Measurements from ENCODE around the gene NUF2. TPM values are rescaled to one million over a fixed set of nuclear protein-coding genes. Genes with fewer than 3 reads are reported as not detected.

Gene NUF2
- total RNA-seq, 4 donors from 2014 or later: 0.95 to 2.3 TPM; not detected in 2

DNA sequence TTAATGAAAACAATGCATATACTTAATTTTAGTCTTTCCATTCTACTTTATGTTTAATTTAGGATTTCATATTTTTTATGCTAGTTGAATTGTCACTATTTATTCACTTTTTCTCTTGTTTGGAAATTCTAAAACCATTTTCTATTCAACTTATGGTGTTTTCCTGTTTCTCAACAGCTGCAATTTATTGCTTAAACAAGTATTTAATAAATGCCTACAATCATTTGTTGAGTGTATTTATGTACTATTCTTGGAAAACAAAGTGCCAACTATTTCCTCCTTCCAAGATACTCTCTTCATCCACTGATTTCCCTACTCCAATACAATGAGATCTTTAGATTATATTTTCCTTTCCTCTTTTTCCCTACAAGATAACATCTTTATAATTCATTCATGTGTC, 65.4 kb downstream of the NUF2 start:
- TF ChIP-seq, protein P1, sequence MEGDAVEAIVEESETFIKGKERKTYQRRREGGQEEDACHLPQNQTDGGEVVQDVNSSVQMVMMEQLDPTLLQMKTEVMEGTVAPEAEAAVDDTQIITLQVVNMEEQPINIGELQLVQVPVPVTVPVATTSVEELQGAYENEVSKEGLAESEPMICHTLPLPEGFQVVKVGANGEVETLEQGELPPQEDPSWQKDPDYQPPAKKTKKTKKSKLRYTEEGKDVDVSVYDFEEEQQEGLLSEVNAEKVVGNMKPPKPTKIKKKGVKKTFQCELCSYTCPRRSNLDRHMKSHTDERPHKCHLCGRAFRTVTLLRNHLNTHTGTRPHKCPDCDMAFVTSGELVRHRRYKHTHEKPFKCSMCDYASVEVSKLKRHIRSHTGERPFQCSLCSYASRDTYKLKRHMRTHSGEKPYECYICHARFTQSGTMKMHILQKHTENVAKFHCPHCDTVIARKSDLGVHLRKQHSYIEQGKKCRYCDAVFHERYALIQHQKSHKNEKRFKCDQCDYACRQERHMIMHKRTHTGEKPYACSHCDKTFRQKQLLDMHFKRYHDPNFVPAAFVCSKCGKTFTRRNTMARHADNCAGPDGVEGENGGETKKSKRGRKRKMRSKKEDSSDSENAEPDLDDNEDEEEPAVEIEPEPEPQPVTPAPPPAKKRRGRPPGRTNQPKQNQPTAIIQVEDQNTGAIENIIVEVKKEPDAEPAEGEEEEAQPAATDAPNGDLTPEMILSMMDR (IDR thresholded peaks at IDR 0.05): no peak
- ATAC-seq (ENCODE audit: low FRiP score) (no peak), DNase-seq (ENCODE audit: low spot score) (no peak)

DNA sequence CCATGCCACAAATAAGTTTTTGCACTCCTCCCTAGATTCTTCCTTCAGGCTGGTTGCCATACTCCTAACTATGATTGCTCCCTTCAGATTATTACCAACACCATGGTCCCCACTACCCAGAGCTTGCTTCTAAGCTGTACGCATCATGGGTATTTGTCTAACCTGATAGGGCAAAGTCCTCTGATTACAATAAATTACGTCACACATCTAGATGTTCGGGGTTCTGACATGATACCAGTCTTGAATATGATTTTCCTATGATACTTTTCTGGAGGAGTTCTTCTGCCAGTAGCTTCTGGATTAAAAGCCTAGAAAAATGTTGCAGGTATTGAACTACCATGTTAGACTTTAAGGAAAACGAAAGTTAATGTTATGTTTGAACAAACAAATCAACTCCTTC, 67.2 kb downstream of the NUF2 start:
- DNase-seq (ENCODE audit: low spot score): no peak
- ATAC-seq (ENCODE audit: low FRiP score): no peak
- TF ChIP-seq, protein P1 (IDR thresholded peaks at IDR 0.05): no peak

DNA sequence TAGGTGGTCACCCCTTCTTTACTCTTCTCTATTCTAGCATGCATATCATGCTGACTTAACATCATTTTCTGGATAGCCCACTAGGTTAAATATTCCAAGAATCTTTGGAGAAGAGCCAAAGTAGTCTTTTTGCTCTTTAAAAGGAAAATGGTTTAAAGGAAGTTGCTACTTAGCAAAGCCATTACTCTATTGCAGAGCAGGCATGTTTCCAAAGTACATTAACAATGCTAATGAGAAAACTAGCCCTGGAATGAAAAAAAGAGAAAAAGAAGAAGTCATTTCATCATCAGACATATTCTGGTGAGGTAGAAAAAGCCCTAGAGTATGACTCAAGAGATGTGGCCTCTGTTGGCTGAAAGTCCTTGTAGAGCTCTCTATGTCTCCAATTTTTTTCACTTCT, 74.0 kb downstream of the NUF2 start:
- TF ChIP-seq, protein P1 (IDR thresholded peaks at IDR 0.05): no peak
- no peak for ATAC-seq (ENCODE audit: low FRiP score)
- DNase-seq (ENCODE audit: low spot score): no peak

DNA sequence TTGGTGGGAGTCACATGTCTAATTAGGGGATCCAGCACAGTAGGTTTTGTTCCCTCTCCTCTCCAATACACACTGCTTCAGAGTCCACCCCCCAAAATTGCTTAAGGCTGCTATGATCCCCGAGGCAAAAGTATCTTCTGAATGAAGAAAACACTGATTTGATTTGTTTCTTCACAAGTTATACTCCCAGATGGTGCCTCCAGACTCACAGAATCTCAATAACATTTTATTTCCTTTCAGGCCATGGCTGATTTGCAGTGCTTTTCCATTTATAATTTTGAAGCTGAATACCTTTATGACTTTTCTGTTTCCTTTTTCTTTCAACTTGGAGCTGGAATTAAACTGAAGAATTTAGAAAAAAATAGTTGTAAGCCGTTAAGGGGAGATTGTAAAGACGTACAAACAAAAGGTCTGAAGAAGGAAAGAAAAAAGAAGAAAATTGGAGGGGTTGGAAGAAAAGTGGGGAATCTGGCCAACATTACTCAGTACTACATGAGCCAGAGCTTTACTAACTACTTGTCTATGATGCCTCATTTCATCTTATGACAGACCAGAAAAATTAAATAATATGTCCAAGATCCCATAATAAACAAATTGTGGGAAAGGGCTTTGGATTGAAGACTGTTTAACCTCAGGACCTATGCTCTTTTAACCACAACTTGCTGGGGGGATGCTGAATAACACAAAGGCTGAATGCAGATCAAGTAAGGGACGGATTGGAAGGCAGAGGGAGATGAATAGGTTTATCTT, 75.9 kb downstream of the NUF2 start:
- TF ChIP-seq, protein P1 (IDR thresholded peaks at IDR 0.05): no peak
- DNase-seq (ENCODE audit: low spot score): no peak
- no peak for ATAC-seq (ENCODE audit: low FRiP score)

DNA sequence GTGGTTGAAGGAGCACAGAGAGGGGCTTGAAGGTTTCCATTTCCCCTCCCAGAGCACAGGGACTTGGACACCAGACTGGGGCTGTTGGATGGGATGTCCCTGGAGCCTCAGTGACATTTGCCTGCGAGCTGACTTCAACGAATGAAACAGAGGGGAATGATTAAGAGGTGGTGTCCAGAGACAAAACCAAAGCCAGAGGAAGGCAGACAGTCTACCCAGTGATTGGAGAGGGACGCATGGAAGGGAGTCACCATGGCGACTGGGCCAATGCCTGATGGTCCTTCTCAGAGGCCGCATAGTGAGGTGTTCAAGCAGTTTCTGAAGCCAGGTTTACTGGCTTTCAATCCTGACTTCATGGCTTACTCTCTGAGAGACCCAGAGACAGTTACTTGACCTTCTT, 77.2 kb downstream of the NUF2 start:
- TF ChIP-seq, protein P1 (IDR thresholded peaks at IDR 0.05): no peak
- ATAC-seq (ENCODE audit: low FRiP score) (no peak), DNase-seq (ENCODE audit: low spot score) (no peak)

DNA sequence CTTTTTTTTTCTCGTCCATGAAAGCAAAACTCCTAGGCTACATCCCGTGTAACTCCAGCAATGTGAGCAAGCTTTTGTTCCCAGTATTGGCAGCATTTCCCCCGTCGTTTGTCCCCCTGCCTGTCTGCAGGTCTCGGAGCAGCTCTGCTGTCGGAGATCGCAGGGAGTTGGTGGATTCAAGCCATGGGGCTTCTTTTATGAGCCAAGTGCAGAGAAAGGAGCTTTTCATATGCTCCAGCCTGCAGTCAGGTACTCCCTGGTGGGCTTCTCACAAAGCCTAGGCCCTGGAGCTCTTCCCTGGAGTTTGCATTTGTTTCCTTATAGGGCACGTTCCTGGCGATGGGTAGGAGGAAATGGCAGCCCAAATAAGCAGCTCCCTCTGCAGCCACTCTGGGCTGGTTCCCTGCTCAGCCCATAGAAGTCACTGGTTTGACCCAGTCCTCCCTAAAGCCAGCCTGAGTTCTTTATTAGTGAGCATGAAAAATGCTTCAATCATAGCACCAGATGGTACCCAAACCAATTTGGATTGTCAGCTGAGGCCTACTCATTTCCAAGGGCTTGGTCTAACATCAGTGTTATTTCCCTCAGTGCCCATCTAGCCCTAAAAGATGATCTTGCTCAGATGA, 78.3 kb downstream of the NUF2 start:
- DNase-seq (ENCODE audit: low spot score) (no peak), ATAC-seq (ENCODE audit: low FRiP score) (no peak)
- TF ChIP-seq, protein P1 (IDR thresholded peaks at IDR 0.05): no peak

DNA sequence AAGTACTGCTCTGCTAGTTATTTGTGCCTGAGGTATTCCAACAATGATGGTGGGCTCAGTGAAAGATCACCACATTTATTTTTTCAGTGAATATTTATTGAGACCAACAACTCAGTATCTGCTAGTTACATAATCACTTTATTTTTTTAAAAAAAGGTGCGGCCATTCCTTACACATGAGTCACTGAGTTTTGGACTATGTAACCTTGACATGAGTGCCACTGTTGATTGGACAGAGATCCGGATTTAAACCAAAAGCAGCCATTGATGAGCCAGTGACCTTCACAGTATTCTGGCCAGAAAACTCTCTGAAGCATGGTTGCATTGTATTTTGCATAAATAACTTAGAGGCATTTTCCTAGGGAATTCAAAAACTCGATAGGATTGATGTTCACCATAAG, 79.5 kb downstream of the NUF2 start:
- ATAC-seq (ENCODE audit: low FRiP score) (no peak), DNase-seq (ENCODE audit: low spot score) (no peak)
- TF ChIP-seq, protein P1 (IDR thresholded peaks at IDR 0.05): no peak
